GM10266 (cell line): ENCODE results near the gene CASK.

Source experiments
- DNase-seq: peaks from one replicate; pipeline ENCODE4 v3.0.0; 2012; ENCODE audit errors: extremely low spot score
- CTCF ChIP-seq: IDR thresholded peaks from 2 replicates; pipeline ENCODE4 v1.5.1; 2012; ENCODE audit warnings: mild to moderate bottlenecking, low read depth; ENCODE audit not compliant: control insufficient read depth, insufficient read depth; ENCODE audit errors: missing control alignments

The CASK gene

GRCh38 chrX:41472231-41472815, 451.0 kb downstream of the CASK start:
- DNase-seq, result no peak
- no peak for TF ChIP-seq CTCF

- no peak for TF ChIP-seq CTCF
- DNase-seq, result no peak
Measured at GRCh38 chrX:41471786-41472185, 451.6 kb downstream of the CASK start.

GRCh38 chrX:41470706-41471105, 452.6 kb downstream of the CASK start:
- TF ChIP-seq CTCF, result no peak
- DNase-seq, result no peak

- no peak for DNase-seq
- TF ChIP-seq CTCF, result no peak
Measured at GRCh38 chrX:41468647-41469323, 454.6 kb downstream of the CASK start.
